Stomach (tissue), 9 donors: ENCODE results near the gene DDIT3. TPM values are rescaled to one million over a fixed set of nuclear protein-coding genes. Genes with fewer than 3 reads are reported as not detected.

Source experiments
- DNase-seq, 2 donors: peaks; one replicate each; pipeline versions ENCODE4 v3.0.0 to v3.0.0-alpha.2; 2013 to 2019
- H3K27ac ChIP-seq, 5 donors: fragments of 200-600 bp in 4 of 5; sonication (generic) in 4 of 5; one replicate each; pipeline ENCODE4 v1.5.1; 2013 to 2019; ENCODE audit warnings: mild to moderate bottlenecking in 1 of 5, moderate library complexity in 1 of 5
- H3K27me3 ChIP-seq, 3 donors: fragments of 200-600 bp; sonication (generic); one replicate each; pipeline ENCODE4 v1.5.1; 2017 to 2019; ENCODE audit warnings: mixed run types in 1 of 3
- H3K36me3 ChIP-seq, 4 donors: fragments of 200-600 bp; sonication (generic); 1 replicate in 3 of 4; 2 replicates in 1 of 4; pipeline ENCODE4 v1.5.1; 2016 to 2019
- H3K4me1 ChIP-seq, 4 donors: fragments of 200-600 bp; sonication (generic); one replicate each; pipeline ENCODE4 v1.5.1; 2016 to 2019
- H3K4me3 ChIP-seq, 4 donors: fragments of 200-600 bp; sonication (generic) in 3 of 4; one replicate each; pipeline ENCODE4 v1.5.1; 2016 to 2019; ENCODE audit warnings: mild to moderate bottlenecking in 1 of 4
- H3K9me3 ChIP-seq, 4 donors: fragments of 200-600 bp; sonication (generic); one replicate each; pipeline ENCODE4 v1.5.1; 2016 to 2019
- CTCF ChIP-seq, 7 experiments: fragments of 450-650 bp in 4 of 7; fragments of 200-600 bp in 3 of 7; sonication (generic) in 3 of 7; IDR thresholded peaks; one replicate each; pipeline ENCODE4 v1.5.1; 2016 to 2019; ENCODE audit warnings: antibody characterized with exemption in 7 of 7, control low read depth in 2 of 7, mild to moderate bottlenecking in 1 of 7
- EP300 ChIP-seq: sonication (generic); formaldehyde crosslinking; IDR thresholded peaks from one replicate; pipeline ENCODE4 v1.6.1; 2017; ENCODE audit warnings: antibody characterized with exemption
- POLR2A ChIP-seq, 4 donors: fragments of 450-650 bp; IDR thresholded peaks; one replicate each; pipeline ENCODE4 v1.6.1; 2016; ENCODE audit warnings: antibody characterized with exemption in 4 of 4, control low read depth in 2 of 4, mild to moderate bottlenecking in 1 of 4, moderate library complexity in 1 of 4
- POLR2AphosphoS5 ChIP-seq, 3 donors: sonication (generic); formaldehyde crosslinking; IDR thresholded peaks; one replicate each; pipeline ENCODE4 v1.6.1; 2016; ENCODE audit warnings: antibody characterized with exemption in 3 of 3
- WGBS, 5 donors: extraction: QIAGEN DNeasy Blood & Tissue Kit in 3 of 5; methylation state at CpG; one replicate each; pipeline versions ENCODE4 v1.1.5 to v1.1.7; 2013 to 2018; 5-methylcytosine and 5-hydroxymethylcytosine counted together
- intact Hi-C: fragments of 100-400 bp; cut with DNase I; formaldehyde crosslinking; loops from one replicate; pipeline ENCODE4 v1.15.1; 2023; ENCODE audit warnings: low total_unique reads
- polyA plus RNA-seq, 3 donors: library from polyadenylated mRNA; stranded (reverse); fragments of 200-250 nt; gene quantifications; one replicate each; pipeline ENCODE4 v1.2.3, GENCODE V29; 2013
- total RNA-seq, 5 donors: library from RNA; depleted of rRNA; stranded (reverse); fragments of >200 nt; gene quantifications; one replicate each; pipeline versions ENCODE4 v1.1.0 to v1.2.3, GENCODE V29; 2014 to 2016
- donor health status: healthy with polysubstance abuse.
- donor health status: Bipolar disorder and iron deficiency.
- donor health status: healthy.

DDIT3 gene
- total and polyA plus RNA-seq, 8 donors, result 7.5 to 159 (median 48.1) TPM

GRCh38 chr12:57541001-57541400, 20.7 kb upstream of the DDIT3 start:
- intact Hi-C loops, result no loop called here
- H3K27ac ChIP-seq, result no peak overlapping the region
- WGBS, 5 donors, result 30 to 52% (median 46%) methylated on average over 2 of the region's 2 CpGs
- H3K36me3 ChIP-seq, result peaks cover 3 to 58% (median 52%) of the 10 kb centered on the region in 4 donors
- TF ChIP-seq CTCF (IDR thresholded peaks at IDR 0.05) (no peak), POLR2AphosphoS5 (IDR thresholded peaks at IDR 0.05) (no peak), EP300 (no peak)
- peaks cover 9 to 59% (median 25%) of the 10 kb centered on the region in 4 donors for H3K4me1 ChIP-seq
- DNase-seq, result no peak
- H3K9me3 ChIP-seq, result no peaks in the 10 kb centered on the region
- H3K27me3 ChIP-seq, result no peaks in the 10 kb centered on the region
- no peak overlapping the region for H3K4me3 ChIP-seq

DNA sequence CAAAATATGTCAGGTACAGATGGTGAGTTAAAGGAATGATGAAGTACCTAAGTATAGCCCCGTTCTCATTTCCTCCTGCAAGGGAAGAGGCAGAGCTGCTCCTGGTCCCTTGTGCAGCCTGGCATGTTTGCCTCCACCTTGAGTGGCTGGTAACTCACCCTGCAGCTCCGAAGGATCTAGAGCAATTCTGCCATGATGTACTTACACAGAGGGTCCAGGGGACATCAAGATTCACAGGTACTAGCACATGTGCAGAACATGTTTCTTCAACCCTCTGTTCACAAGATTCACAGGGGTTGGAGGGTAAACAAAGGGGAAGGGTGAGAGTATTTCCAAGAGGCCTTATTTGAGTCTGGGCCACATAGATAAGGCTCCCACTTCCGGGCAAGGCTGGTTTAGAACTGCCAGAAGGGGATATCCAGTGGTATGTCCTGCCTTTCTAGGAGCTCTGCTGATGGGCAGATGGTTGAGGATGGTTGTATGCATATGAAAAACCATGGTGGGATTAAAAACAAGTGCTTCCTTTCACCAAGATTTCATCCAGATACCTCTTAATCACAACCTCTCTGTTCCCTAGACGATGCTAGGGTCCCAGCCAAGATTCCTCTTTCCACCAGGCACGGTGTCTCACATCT, 18.9 kb upstream of the DDIT3 start:
- intact Hi-C loops, result no loop called here
- WGBS, 5 donors, result 75 to 85% (median 80%) methylated on average over 5 of the region's 5 CpGs
- no peaks in the 10 kb centered on the region for H3K9me3 ChIP-seq
- no peaks in the 10 kb centered on the region for H3K27me3 ChIP-seq
- H3K27ac ChIP-seq, result no peak overlapping the region
- H3K36me3 ChIP-seq, result peaks cover 19 to 74% (median 67%) of the 10 kb centered on the region in 4 donors
- H3K4me3 ChIP-seq, result no peak overlapping the region
- peaks cover 0 to 55% (median 18%) of the 10 kb centered on the region in 4 donors for H3K4me1 ChIP-seq
- DNase-seq, result peak in 1 of 2 donors; percentile 2
- TF ChIP-seq EP300 (no peak), CTCF (IDR thresholded peaks at IDR 0.05) (no peak), POLR2A (IDR thresholded peaks at IDR 0.05) (no peak), POLR2AphosphoS5 (IDR thresholded peaks at IDR 0.05) (no peak)

DNA sequence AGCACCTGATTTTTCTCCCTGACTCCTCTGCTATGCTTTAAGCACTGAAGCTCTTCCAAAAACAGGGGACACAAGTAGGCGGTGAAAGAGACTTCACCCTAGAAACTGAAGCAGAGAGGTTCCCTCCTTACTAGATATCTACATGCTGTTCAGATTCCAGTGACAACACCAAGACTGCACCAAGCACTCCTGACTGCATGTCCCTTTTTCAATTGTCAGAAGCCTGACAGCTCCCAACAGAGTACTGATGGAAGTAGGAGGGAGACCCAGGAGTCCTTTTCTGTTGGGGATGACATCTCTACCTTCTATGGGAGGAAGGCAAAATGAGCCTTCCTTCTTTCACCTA, 16.3 kb upstream of the DDIT3 start:
- intact Hi-C loops, result no loop called here
- DNase-seq, result no peak
- Histone ChIP-seq H3K4me3 (no peak overlapping the region), H3K36me3 (peaks cover 40 to 86% (median 81%) of the 10 kb centered on the region in 4 donors), H3K27ac (peak overlapping the region; percentile 11 to 81 (median 53)), H3K27me3 (no peaks in the 10 kb centered on the region), H3K9me3 (no peaks in the 10 kb centered on the region), H3K4me1 (peaks cover 0 to 45% (median 18%) of the 10 kb centered on the region in 4 donors)
- 92 to 100% (median 96%) methylated on average over 1 of the region's 1 CpG for WGBS, 5 donors
- TF ChIP-seq EP300, result no peak
- TF ChIP-seq POLR2AphosphoS5 (IDR thresholded peaks at IDR 0.05), result no peak
- no peak for TF ChIP-seq POLR2A (IDR thresholded peaks at IDR 0.05)
- TF ChIP-seq CTCF (IDR thresholded peaks at IDR 0.05), result no peak

DNA sequence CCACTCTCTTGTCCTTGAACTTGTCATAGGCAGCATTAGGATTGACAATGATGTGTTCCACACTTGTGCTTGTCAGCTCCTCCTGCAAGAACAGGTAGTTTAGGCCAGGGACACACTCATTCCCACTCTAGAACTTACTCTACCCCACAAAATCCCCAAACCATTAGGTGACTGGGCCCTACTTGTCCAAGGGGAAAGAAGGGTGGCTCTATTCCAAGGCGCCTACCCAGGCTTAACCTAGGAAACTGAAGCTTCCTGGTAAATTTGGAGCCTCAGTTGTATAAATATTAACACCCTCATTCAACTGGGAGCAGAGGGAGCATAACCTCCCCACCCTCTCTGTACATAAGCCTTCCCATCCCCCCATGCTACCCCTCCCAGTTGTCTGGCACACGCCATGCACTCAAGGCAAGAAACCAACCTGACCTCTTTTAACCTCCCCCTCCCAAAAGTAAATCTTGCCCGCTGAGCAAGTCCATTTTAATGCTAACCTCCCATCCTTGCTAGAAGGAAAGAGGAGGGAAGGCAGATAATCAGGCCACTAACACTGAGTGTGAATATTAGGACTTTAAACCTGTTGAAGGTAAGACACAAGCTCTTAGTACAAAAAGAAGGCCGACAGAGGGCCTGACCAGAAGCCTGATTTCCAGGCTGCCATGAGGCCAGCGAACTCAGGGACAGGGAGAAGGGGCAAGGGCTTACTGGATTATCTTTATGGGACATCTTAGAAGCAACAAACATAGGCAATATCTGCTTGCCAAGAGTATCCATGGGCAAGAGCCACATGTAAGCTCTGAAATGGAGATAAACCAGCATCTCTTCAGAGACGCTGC, 15.7 kb upstream of the DDIT3 start:
- Histone ChIP-seq H3K27me3 (no peaks in the 10 kb centered on the region), H3K9me3 (no peaks in the 10 kb centered on the region), H3K4me1 (peaks cover 0 to 39% (median 18%) of the 10 kb centered on the region in 4 donors), H3K4me3 (no peak overlapping the region), H3K36me3 (peaks cover 44 to 86% (median 83%) of the 10 kb centered on the region in 4 donors), H3K27ac (peak overlapping the region; percentile 25 to 81 (median 54))
- peak; percentile 60 to 65 for DNase-seq
- WGBS, 5 donors, result 38 to 58% (median 51%) methylated on average over 6 of the region's 6 CpGs
- intact Hi-C loops, result no loop called here
- no peak for TF ChIP-seq EP300
- peak in 2 of 3 donors; percentile 20 to 51 for TF ChIP-seq POLR2AphosphoS5 (IDR thresholded peaks at IDR 0.05)
